HG02943 (cell line): ENCODE results near the gene ADRB1.

Experiments
- ATAC-seq: cut with Tn5 transposase; IDR thresholded peaks from one replicate; pipeline ENCODE4 v1.9.1; 2021; ENCODE audit warnings: mild to moderate bottlenecking, low read depth, moderate library complexity; ENCODE audit not compliant: unreplicated experiment

Gene ADRB1

GRCh38 chr10:114025611-114026130 lies 18.0 kb upstream of the ADRB1 start:
- ATAC-seq = no peak

DNA sequence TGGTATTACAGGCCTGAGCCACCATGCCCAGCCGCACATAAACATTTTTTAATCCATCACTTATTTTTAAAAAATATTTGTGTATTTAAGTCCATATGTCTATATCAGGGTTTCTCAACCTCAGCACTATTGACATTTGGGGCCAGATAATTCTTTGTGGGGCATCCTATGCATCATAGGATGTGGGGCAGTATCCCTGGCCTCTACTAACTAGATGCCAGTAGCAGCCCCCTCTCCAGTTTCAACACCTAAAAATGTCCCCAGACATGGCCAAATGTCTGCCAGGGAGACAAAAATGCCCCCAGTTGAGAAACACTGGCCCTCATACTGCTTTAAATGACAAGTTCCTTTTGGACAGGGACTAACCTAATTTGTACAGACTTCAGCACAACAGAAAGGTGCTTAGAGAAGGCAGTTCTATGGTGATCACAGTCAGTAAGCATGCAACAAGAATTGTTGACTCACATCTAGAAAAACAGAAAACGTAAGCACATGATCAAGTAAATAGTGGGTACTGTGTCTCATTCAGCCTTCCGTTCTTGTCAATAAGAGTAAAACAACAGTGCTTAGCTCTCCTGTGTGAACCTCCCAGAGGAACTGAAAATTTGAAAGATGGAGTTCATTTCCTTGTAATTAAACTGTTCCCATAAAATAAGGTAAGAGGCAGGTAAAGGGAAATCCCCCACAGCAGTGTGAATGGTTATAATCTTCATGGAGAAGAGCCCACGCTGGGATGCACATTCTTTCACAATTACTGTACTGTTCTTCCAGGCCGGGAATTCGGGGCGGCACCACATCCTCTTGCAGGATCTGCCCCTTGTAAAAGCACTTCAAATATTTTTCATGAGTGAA lies 17.3 kb upstream of the ADRB1 start:
- no peak for ATAC-seq

- ATAC-seq = no peak
Observed at GRCh38 chr10:114027041-114027394, 16.6 kb upstream of the ADRB1 start.

DNA sequence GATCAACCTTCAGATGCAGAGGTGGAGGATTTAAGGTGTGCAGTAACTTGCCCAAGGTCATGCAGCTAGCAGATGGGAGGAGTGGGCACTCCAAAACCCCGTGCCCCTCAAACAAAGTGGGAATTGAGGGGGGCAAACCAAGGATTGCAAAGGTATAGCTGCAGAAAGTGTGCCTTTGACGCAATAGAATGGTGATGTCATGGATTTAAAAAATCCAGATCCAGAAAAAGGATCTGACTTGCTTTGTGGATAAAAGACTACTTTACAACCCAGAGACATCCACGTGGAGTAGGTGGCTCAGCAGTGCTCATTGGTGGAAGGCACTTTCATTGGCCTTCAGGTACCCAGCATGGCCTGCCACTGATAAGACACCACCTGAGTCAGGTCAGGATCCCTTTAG lies 15.7 kb upstream of the ADRB1 start:
- ATAC-seq = no peak

GRCh38 chr10:114028425-114028824 lies 15.2 kb upstream of the ADRB1 start:
- no peak for ATAC-seq

DNA sequence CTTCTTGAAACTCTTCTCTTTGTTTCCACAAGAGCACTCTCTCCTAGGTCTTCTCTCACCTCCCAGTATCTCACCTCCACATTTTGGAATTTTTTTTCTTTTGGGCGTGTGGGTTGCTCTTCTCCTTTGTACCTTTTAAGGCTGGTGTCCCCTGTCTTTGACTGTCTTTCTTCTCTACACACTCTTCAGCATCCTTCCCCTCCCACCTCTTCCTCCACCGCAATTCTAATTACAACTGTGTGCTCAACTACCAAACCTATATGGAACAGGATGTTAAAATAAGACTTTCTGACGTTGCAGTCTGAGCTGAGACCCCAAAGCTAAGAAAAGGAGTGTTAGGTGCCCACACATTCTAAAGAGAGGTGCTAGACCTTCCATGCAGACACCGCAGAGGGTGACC lies 14.0 kb upstream of the ADRB1 start:
- no peak for ATAC-seq

- no peak for ATAC-seq
Observed at GRCh38 chr10:114030140-114030539, 13.5 kb upstream of the ADRB1 start.

DNA sequence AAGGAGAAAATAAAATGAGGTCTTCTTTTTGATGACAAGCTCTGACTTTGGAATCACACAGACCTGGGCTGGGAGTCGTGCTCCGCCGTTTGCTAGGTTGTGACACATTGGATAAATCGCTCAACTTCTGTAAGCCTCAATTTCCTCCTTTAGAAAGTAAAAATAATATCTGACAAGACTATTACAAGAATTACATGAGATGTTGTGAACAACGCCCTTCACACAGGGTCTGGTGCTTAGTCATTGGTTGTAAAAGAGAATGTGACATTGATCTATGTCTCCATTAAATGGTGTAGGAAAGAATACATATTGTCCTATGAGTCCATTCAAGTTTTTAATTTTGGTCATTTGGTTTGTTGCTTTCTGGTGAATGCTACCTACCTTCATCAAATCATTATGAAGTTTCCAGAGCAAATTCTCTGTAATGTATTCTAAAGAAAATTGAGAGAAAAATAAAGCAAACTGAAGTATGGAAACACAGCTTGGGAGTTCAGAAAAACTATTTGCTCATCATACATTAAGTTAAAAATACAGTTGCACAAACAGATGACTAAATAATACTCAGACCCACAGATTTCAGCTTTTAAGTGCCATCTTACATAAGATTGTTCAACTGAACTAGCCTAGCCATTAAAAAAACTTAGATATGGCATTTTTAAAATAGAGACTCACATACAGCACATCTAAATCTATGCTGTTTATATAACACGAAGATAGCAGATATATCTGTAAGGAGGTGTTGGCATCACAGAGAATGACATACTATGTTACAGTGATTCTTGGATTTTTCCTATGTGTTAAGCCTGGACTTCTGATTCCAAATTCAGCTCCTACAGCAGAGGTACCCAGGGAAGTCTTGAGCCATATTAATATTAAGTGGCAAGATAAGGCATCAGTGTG lies 12.3 kb upstream of the ADRB1 start:
- no peak for ATAC-seq

DNA sequence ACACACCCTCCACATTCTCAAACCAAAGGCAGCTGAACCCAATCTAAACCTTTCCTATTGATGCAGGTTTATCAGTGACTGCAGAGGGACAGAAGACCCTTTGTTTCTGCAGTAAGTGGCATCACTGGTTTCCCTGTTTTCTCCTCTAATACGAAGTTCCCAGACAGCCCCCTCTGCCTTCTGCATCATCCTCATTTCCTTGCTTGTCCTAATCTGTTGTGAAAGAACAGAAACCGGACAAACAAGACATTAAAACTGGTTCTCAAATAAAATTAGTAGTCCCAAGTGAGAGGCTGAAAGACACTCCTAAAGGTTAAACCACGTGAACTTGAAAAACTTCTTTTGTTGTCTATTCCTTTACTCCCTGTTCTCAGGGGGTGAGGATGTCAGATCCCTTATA lies 10.1 kb upstream of the ADRB1 start:
- no peak for ATAC-seq

DNA sequence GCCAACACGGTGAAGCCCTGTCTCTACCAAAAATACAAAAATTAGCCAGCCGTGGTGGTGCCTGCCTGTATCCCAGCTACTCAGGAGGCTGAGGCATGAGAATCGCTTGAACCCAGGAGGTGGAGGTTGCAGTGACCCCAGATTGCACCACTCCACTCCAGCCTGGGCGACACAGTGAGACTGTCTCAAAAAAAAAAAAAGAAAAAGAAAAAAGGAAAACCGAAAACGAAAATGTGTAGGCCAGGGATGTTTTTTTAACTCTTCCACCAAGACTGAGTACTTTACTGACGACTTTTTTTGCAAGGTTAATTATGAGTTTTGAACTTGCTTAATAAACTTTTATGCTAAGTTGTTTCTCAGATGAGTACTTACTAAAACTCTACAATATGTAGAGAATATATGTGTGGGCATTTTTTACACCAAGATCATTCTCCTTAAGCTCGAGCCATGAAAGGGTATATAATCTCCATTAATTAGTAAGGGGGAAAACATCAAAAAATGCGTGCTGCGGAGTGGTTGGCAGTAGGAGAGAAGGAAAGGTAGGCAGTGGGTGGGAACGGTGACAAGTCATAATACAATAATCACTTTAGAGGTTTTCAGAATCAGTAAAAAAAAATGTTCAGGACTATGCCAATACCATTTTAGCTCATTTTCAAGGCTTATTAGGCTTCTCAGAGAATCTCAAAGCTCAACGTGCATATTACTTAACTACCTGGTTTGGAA lies 8.6 kb upstream of the ADRB1 start:
- no peak for ATAC-seq

DNA sequence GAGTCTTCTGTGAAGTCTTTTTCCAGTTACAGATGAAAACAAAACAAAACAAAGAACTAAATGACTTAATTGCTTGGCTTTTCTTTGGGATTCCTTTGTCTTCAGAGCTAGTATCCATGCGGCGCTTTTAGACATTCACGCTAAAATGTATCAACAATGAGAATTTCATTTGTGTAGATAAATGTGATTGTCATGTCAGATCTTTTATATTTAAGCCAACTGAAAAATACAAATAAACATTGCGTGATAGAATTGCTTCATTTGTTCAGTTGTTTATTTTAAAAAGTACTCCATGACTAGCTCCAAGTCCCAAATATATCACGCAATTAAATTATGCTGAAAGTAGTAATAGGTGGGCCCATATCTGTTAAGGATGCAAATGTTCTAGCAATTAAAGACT lies 7.9 kb upstream of the ADRB1 start:
- ATAC-seq = no peak

- ATAC-seq = no peak
Observed at GRCh38 chr10:114038819-114039218, 4.8 kb upstream of the ADRB1 start.

DNA sequence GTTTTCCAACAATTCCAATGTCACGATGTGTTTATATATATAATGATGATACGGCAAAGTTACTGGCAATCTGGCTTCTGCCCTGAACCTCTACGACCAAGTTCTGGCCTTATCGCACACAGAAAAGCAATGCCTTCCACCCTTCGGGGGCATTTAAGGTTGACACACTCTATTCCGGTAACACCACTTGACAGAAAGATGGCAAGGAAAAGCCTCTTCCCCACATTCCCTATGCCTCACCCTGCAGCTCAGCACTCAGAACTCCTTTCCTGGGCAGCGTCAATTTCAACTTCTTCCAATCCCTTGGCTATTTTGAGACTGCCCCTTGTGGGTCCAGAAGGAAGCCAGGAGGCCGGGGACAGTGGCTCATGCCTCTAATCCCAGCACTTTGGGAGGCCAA lies 2.5 kb upstream of the ADRB1 start:
- ATAC-seq = no peak

- no peak for ATAC-seq
Observed at GRCh38 chr10:114042895-114043531, 653 bp upstream of the ADRB1 start.

DNA sequence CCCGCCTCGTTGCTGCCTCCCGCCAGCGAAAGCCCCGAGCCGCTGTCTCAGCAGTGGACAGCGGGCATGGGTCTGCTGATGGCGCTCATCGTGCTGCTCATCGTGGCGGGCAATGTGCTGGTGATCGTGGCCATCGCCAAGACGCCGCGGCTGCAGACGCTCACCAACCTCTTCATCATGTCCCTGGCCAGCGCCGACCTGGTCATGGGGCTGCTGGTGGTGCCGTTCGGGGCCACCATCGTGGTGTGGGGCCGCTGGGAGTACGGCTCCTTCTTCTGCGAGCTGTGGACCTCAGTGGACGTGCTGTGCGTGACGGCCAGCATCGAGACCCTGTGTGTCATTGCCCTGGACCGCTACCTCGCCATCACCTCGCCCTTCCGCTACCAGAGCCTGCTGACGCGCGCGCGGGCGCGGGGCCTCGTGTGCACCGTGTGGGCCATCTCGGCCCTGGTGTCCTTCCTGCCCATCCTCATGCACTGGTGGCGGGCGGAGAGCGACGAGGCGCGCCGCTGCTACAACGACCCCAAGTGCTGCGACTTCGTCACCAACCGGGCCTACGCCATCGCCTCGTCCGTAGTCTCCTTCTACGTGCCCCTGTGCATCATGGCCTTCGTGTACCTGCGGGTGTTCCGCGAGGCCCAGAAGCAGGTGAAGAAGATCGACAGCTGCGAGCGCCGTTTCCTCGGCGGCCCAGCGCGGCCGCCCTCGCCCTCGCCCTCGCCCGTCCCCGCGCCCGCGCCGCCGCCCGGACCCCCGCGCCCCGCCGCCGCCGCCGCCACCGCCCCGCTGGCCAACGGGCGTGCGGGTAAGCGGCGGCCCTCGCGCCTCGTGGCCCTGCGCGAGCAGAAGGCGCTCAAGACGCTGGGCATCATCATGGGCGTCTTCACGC lies 825 bp downstream of the ADRB1 start:
- ATAC-seq = no peak

DNA sequence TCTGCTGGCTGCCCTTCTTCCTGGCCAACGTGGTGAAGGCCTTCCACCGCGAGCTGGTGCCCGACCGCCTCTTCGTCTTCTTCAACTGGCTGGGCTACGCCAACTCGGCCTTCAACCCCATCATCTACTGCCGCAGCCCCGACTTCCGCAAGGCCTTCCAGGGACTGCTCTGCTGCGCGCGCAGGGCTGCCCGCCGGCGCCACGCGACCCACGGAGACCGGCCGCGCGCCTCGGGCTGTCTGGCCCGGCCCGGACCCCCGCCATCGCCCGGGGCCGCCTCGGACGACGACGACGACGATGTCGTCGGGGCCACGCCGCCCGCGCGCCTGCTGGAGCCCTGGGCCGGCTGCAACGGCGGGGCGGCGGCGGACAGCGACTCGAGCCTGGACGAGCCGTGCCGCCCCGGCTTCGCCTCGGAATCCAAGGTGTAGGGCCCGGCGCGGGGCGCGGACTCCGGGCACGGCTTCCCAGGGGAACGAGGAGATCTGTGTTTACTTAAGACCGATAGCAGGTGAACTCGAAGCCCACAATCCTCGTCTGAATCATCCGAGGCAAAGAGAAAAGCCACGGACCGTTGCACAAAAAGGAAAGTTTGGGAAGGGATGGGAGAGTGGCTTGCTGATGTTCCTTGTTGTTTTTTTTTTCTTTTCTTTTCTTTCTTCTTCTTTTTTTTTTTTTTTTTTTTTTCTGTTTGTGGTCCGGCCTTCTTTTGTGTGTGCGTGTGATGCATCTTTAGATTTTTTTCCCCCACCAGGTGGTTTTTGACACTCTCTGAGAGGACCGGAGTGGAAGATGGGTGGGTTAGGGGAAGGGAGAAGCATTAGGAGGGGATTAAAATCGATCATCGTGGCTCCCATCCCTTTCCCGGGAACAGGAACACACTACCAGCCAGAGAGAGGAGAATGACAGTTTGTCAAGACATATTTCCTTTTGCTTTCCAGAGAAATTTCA lies 1.7 kb downstream of the ADRB1 start:
- ATAC-seq = no peak

DNA sequence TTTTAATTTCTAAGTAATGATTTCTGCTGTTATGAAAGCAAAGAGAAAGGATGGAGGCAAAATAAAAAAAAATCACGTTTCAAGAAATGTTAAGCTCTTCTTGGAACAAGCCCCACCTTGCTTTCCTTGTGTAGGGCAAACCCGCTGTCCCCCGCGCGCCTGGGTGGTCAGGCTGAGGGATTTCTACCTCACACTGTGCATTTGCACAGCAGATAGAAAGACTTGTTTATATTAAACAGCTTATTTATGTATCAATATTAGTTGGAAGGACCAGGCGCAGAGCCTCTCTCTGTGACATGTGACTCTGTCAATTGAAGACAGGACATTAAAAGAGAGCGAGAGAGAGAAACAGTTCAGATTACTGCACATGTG lies 2.4 kb downstream of the ADRB1 start:
- ATAC-seq = no peak

DNA sequence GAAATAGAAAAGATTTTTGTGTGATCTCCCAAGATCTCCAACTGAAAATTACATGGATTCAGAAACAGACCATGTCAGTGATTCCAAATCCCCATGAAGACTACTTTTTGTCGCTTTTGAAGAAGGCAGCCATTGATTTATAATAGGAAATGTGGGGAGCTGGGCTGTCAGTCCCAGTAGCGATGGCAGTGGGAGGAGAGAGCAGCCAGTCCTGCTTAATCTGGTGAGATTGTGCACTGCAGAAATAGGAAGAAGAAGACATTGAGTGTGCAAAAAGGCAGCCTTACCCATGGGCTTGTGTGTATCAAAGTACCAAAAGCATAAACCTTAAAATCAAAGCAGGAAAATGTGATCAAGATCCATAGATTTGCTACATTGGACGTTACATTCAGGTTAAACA lies 4.8 kb downstream of the ADRB1 start:
- ATAC-seq = no peak
